NT2/D1 (cell line): ENCODE results near the gene SRGAP3.

ENCODE experiments used
- SUZ12 ChIP-seq: IDR thresholded peaks from 2 replicates; pipeline ENCODE4 v1.6.1; 2011; ENCODE audit not compliant: insufficient read length, insufficient read depth; ENCODE audit errors: extremely low read depth
- YY1 ChIP-seq: IDR thresholded peaks from 2 replicates; pipeline ENCODE4 v1.6.1; 2011; ENCODE audit not compliant: insufficient read length, insufficient read depth
- ZNF274 ChIP-seq: IDR thresholded peaks from 2 replicates; pipeline ENCODE4 v1.6.1; 2011; ENCODE audit warnings: mild to moderate bottlenecking, low read depth, low read length

DNA sequence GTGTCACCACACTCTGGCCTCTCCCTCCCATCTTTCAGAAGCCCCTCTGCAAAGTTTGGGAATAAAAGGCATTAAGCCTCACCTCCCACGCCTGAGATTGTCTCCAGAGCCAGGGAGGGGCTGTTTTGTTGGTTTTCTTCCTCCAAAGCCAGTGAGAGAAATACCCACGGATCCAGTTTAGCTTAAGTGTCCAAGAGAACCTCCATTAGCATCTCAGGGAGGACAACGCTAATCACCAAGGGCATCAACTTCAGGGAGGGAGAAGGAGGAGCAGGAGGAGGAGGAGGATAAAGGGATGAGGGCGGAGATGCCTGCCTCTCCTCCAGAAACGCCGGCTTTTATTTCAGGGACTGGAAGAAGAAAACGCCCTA lies 101.6 kb downstream of the SRGAP3 start:
- TF ChIP-seq YY1 (no peak), ZNF274 (no peak), SUZ12 (no peak)
